MM.1S (cell line): ENCODE measurements around the gene AP3B1.

Experiments used
- DNase-seq: peaks from one replicate; pipeline ENCODE4 v3.0.0-alpha.2; 2015
- H2AFZ ChIP-seq: fragments of 300-600 bp; sonication (generic); 2 replicates; pipeline ENCODE4 v1.6.0; 2016; ENCODE audit warnings: antibody characterized with exemption, low read length
- H3F3A ChIP-seq: fragments of 300-600 bp; sonication (generic); 2 replicates; pipeline ENCODE4 v1.6.1; 2016; ENCODE audit warnings: mild to moderate bottlenecking, antibody characterized with exemption, low read length, moderate library complexity, mixed read lengths; ENCODE audit not compliant: insufficient read depth
- H3K27ac ChIP-seq: fragments of 300-600 bp; sonication (generic); 2 replicates; pipeline ENCODE4 v1.5.1; 2016; ENCODE audit warnings: mild to moderate bottlenecking, low read length
- H3K27me3 ChIP-seq: fragments of 300-600 bp; sonication (generic); replicated peaks from 2 replicates; pipeline ENCODE4 v1.6.0; 2016; ENCODE audit warnings: low read length; ENCODE audit not compliant: insufficient read depth
- H3K36me3 ChIP-seq: fragments of 300-600 bp; sonication (generic); replicated peaks from 2 replicates; pipeline ENCODE4 v1.6.1; 2016; ENCODE audit warnings: mild to moderate bottlenecking, low read length, mixed read lengths; ENCODE audit not compliant: insufficient read depth
- H3K4me1 ChIP-seq: fragments of 300-600 bp; sonication (generic); 2 replicates; pipeline ENCODE4 v1.6.1; 2016; ENCODE audit warnings: low read length, mixed read lengths
- H3K4me2 ChIP-seq: fragments of 300-600 bp; sonication (generic); 2 replicates; pipeline ENCODE4 v1.6.0; 2016; ENCODE audit warnings: low read depth, low read length
- H3K4me3 ChIP-seq: fragments of 300-600 bp; sonication (generic); 2 replicates; pipeline ENCODE4 v1.5.1; 2016; ENCODE audit warnings: low read length, mixed read lengths
- H3K79me2 ChIP-seq: fragments of 300-600 bp; sonication (generic); 2 replicates; pipeline ENCODE4 v1.6.1; 2016; ENCODE audit warnings: mixed run types, low read length, mixed read lengths
- H3K9ac ChIP-seq: fragments of 300-600 bp; sonication (generic); 2 replicates; pipeline ENCODE4 v1.6.1; 2016; ENCODE audit warnings: low read length, mixed read lengths
- H3K9me2 ChIP-seq: fragments of 300-600 bp; sonication (generic); replicated peaks from 2 replicates; pipeline ENCODE4 v1.6.1; 2016; ENCODE audit warnings: mild to moderate bottlenecking, low read length, mixed read lengths; ENCODE audit not compliant: insufficient read depth
- H3K9me3 ChIP-seq: fragments of 300-600 bp; sonication (generic); replicated peaks from 2 replicates; pipeline ENCODE4 v1.6.1; 2016; ENCODE audit warnings: mild to moderate bottlenecking, low read length, mixed read lengths; ENCODE audit not compliant: insufficient read depth
- H4K20me1 ChIP-seq: fragments of 300-600 bp; sonication (generic); 2 replicates; pipeline ENCODE4 v1.6.1; 2016; ENCODE audit warnings: mild to moderate bottlenecking, low read length, moderate library complexity, mixed read lengths; ENCODE audit not compliant: insufficient read depth
- CTCF ChIP-seq: fragments of 300-600 bp; sonication (generic); IDR thresholded peaks from 2 replicates; pipeline ENCODE4 v1.5.1; 2016; ENCODE audit warnings: antibody characterized with exemption, low read length, mixed read lengths
- EZH2 ChIP-seq: fragments of 300-600 bp; sonication (generic); optimal IDR thresholded peaks from 2 replicates; pipeline ENCODE3; 2017; ENCODE audit warnings: low read depth, mild to moderate bottlenecking, antibody characterized with exemption, low read length, mixed read lengths
- EZH2phosphoT487 ChIP-seq: fragments of 300-600 bp; sonication (generic); IDR thresholded peaks from 2 replicates; pipeline ENCODE4 v1.6.1; 2018; ENCODE audit warnings: antibody characterized with exemption, low read length

Gene AP3B1

GRCh38 chr5:77953374-77953773 lies 341.1 kb downstream of the AP3B1 start:
- H3K9ac ChIP-seq: no peak overlapping the region
- H3K79me2 ChIP-seq: no peaks in the 10 kb centered on the region
- H3K9me3 ChIP-seq: no peaks in the 10 kb centered on the region
- no peak for DNase-seq
- no peaks in the 10 kb centered on the region for H3F3A ChIP-seq
- H4K20me1 ChIP-seq: no peaks in the 10 kb centered on the region
- H3K4me2 ChIP-seq: no peak overlapping the region
- no peak overlapping the region for H3K27ac ChIP-seq
- no peaks in the 10 kb centered on the region for H3K36me3 ChIP-seq
- no peaks in the 10 kb centered on the region for H3K4me1 ChIP-seq
- TF ChIP-seq EZH2 (no peak), CTCF (no peak), EZH2phosphoT487 (no peak)
- no peaks in the 10 kb centered on the region for H3K9me2 ChIP-seq
- H3K27me3 ChIP-seq: no peaks in the 10 kb centered on the region
- no peak overlapping the region for H2AFZ ChIP-seq
- no peak overlapping the region for H3K4me3 ChIP-seq

- DNase-seq: no peak
- Histone ChIP-seq H3K4me3 (no peak overlapping the region), H3K36me3 (no peaks in the 10 kb centered on the region), H3F3A (no peaks in the 10 kb centered on the region), H2AFZ (no peak overlapping the region), H3K4me1 (no peaks in the 10 kb centered on the region), H3K27me3 (no peaks in the 10 kb centered on the region), H3K9me3 (no peaks in the 10 kb centered on the region), H3K9me2 (no peaks in the 10 kb centered on the region), H3K9ac (no peak overlapping the region), H3K27ac (no peak overlapping the region), H4K20me1 (no peaks in the 10 kb centered on the region), H3K79me2 (no peaks in the 10 kb centered on the region), H3K4me2 (no peak overlapping the region)
- TF ChIP-seq EZH2phosphoT487: no peak
- TF ChIP-seq CTCF: no peak
- TF ChIP-seq EZH2: no peak
Measured at GRCh38 chr5:77952636-77953212, 341.8 kb downstream of the AP3B1 start.
